Nephron (organoid): ENCODE results near the gene PNPO.

ENCODE experiments used
- H3K27ac Mint-ChIP-seq, 3 experiments: 2 replicates each; pipeline ENCODE4 v1.8.0; 2020; ENCODE audit warnings: mixed read lengths in 3 of 3, mild to moderate bottlenecking in 2 of 3, moderate library complexity in 1 of 3
- H3K27me3 Mint-ChIP-seq: 2 replicates; pipeline ENCODE4 v1.8.0; 2021; ENCODE audit warnings: low read depth, mild to moderate bottlenecking, moderate library complexity, mixed read lengths
- H3K36me3 Mint-ChIP-seq: 2 replicates; pipeline ENCODE4 v1.8.0; 2020; ENCODE audit warnings: low read depth, mixed read lengths
- H3K4me1 Mint-ChIP-seq: 2 replicates; pipeline ENCODE4 v1.8.0; 2020; ENCODE audit warnings: mixed read lengths
- H3K4me3 Mint-ChIP-seq, 3 experiments: 2 replicates each; pipeline ENCODE4 v1.8.0; 2020; ENCODE audit warnings: mild to moderate bottlenecking in 3 of 3, mixed read lengths in 3 of 3, moderate library complexity in 2 of 3
- H3K9me3 Mint-ChIP-seq: 2 replicates; pipeline ENCODE4 v1.8.0; 2020; ENCODE audit warnings: mixed read lengths
- CTCF ChIP-seq, 3 experiments: fragments of 200-600 bp; sonication (generic); IDR thresholded peaks; one replicate each; pipeline ENCODE4 v1.5.0; 2021; ENCODE audit warnings: antibody characterized with exemption in 3 of 3; ENCODE audit not compliant: unreplicated experiment in 3 of 3

PNPO gene

GRCh38 chr17:47942096-47942510, 732 bp downstream of the PNPO start:
- H3K4me1 Mint-ChIP-seq, result peaks cover 5% of the 10 kb centered on the region
- H3K27me3 Mint-ChIP-seq, result no peaks in the 10 kb centered on the region
- H3K36me3 Mint-ChIP-seq, result no peaks in the 10 kb centered on the region
- peak overlapping the region; percentile 56 to 78 (median 71) for H3K4me3 Mint-ChIP-seq
- no peak for TF ChIP-seq CTCF (IDR thresholded peaks at IDR 0.05; ENCODE audit: unreplicated experiment in 3 of 3)
- H3K9me3 Mint-ChIP-seq, result no peaks in the 10 kb centered on the region
- peak overlapping the region in 2 of 3 experiments; percentile 19 to 40 for H3K27ac Mint-ChIP-seq

GRCh38 chr17:47942568-47942967, 1.2 kb downstream of the PNPO start:
- H3K4me1 Mint-ChIP-seq, result peaks cover 5% of the 10 kb centered on the region
- H3K4me3 Mint-ChIP-seq, result peak overlapping the region; percentile 56 to 78 (median 71)
- TF ChIP-seq CTCF (IDR thresholded peaks at IDR 0.05; ENCODE audit: unreplicated experiment in 3 of 3), result no peak
- H3K9me3 Mint-ChIP-seq, result no peaks in the 10 kb centered on the region
- no peaks in the 10 kb centered on the region for H3K27me3 Mint-ChIP-seq
- no peaks in the 10 kb centered on the region for H3K36me3 Mint-ChIP-seq
- no peak overlapping the region for H3K27ac Mint-ChIP-seq

GRCh38 chr17:47945080-47945479, 3.7 kb downstream of the PNPO start:
- TF ChIP-seq CTCF (IDR thresholded peaks at IDR 0.05; ENCODE audit: unreplicated experiment in 3 of 3), result no peak
- Mint-ChIP-seq H3K36me3 (no peaks in the 10 kb centered on the region), H3K4me1 (peaks cover 16% of the 10 kb centered on the region), H3K9me3 (no peaks in the 10 kb centered on the region), H3K27ac (no peak overlapping the region), H3K27me3 (no peaks in the 10 kb centered on the region), H3K4me3 (peak overlapping the region in 1 of 3 experiments; percentile 4)

- H3K36me3 Mint-ChIP-seq, result no peaks in the 10 kb centered on the region
- H3K9me3 Mint-ChIP-seq, result no peaks in the 10 kb centered on the region
- H3K27ac Mint-ChIP-seq, result peak overlapping the region in 1 of 3 experiments; percentile 17
- TF ChIP-seq CTCF (IDR thresholded peaks at IDR 0.05; ENCODE audit: unreplicated experiment in 3 of 3), result no peak
- peaks cover 16% of the 10 kb centered on the region for H3K4me1 Mint-ChIP-seq
- H3K27me3 Mint-ChIP-seq, result no peaks in the 10 kb centered on the region
- H3K4me3 Mint-ChIP-seq, result no peak overlapping the region
These were observed 4.4 kb downstream of the PNPO start for GRCh38 chr17:47945529-47946508.

- Mint-ChIP-seq H3K36me3 (no peaks in the 10 kb centered on the region), H3K9me3 (no peaks in the 10 kb centered on the region), H3K27me3 (no peaks in the 10 kb centered on the region), H3K27ac (peak overlapping the region in 1 of 3 experiments; percentile 68), H3K4me3 (no peak overlapping the region), H3K4me1 (peaks cover 10% of the 10 kb centered on the region)
- TF ChIP-seq CTCF (IDR thresholded peaks at IDR 0.05; ENCODE audit: unreplicated experiment in 3 of 3), result no peak
These were observed 5.1 kb downstream of the PNPO start for GRCh38 chr17:47946516-47946915.
